GM04504 (cell line): Measurements from ENCODE around the gene CTR9.

Experiments used
- DNase-seq: peaks from one replicate; pipeline ENCODE4 v3.0.0-alpha.2; 2012; ENCODE audit warnings: low read depth

Gene CTR9

DNA sequence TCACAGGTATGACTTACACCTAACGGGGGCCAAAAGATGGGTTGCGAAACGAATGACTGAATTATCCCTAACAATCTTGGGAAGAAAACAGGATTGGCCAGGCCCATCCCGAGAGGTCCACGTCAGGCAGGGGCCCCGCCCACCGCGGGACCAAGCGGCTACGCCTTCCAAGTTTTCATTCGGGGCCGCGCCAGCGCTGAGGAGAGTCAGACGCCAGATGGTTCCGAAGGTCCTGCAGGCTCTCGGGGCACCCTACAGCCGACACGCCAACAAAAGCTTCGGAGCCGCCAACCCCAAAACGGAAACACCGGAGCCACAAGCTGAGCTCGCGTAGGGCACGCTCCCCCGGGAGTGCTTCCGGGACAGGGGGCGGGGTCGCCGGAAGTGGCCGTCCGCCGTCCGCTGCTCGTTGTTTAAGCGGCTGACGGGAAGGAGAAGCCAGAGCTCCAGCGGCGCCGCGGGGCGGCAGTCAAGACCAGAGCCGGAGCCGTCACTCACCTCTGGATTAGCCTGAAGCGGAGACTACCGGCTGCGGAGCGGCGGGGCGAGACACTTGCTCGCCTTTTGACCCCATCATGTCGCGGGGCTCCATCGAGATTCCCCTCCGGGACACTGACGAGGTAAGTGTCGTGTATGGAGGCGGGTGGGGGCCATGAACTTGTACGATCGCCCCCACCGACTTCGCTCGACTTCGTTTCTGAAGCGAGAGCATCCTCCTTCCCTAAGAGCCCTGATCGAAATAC lies at the start of gene CTR9:
CTR9 (plus strand) TSS at position 409 of the 743 bp plus-strand sequence; CDS start at position 576, 167 bp downstream.
- DNase-seq, result peak; percentile 79

DNA sequence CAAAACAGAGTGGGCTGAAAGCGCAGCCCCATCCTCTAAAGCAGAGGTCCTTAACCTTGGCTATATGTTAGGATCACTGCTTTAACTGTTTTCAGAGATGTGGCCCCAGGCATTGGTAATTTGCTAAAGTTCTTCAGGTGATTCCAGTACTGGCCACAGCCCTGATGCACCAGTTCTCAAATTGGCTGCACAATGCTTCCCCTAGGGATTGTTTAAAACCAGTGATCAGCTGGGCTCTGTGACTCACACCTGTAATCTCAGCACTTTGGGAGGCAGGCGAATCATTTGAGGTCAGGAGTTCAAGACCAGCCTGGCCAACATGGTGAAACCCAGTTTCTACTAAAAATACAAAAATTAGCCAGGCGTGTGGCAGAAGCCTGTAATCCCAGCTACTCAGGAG lies 49.1 kb upstream of the CTR9 start:
- DNase-seq, result no peak

DNA sequence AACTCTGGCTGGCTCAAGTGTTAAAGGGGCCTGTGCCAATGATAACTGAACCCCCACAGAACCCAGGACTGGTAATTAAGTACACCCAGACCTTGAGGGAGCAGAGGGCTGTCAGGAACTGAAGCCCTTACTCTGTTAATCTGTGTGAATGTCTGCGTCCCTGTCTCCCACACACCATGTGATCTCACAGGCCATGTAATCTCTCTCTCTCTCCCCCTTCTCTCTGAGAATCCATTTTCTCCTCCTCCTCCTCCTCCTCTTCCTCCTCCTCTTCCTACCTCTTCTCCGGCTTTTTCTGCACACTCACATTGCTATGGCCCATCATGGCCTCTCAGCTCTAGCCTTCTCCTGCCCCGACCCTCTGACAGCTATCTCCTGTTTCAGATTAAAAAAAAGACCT lies 42.9 kb upstream of the CTR9 start:
- no peak for DNase-seq

DNA sequence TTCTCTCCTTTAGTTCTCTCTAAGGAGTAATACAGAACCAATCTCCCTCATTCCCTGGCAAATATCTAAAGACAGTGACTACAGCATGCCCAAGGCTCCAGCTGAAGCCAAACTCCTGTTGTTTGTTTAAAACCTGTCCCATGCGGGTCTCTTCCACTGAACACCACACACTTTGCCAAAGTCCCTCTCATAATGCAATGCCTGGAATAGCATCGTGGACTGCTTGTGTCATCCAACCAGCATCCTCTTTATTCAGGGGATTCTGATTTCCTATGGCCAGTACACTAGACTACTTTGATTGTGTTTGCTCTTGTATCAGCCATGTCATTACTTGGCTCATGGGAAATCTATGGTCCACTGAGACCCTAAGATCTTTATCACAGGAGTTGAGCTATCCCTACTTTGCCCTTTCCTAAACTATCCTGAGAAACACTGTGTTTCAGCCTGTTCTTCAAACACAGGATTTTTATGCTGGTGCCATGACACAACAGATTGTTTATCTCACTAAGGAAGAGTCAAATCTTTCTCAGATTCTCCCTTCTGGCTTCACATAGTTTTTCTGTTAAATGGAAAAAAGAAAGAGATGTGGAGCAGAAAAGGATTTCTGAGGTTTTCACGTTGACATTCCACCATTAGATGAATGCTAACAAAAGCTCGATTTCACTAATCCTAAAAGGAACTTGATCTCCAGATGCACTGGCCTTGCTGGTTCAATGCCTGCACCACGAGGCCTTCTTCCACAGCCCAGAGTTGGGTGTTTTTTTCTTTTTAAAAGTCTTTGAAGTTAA lies 41.6 kb upstream of the CTR9 start:
- no peak for DNase-seq

DNA sequence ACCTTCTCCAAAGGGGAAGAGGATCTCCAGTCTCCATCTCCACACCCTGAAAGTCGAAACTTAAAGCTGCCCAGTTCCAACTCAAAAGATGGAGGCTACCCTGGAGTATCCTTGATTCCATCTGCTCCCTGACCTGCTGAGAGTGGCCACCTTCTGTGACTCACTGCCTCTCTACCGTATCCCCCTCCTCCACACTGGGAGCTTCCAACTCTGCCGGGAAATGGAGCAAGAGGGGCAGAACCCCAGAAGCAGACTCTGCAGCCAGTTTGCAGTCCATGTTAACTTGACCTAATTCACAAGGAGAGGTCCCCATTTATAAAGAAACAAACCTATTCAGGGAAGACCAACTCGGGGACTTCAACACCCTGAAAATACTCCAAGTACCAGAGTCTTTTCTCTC lies 35.5 kb upstream of the CTR9 start:
- DNase-seq, result no peak

DNA sequence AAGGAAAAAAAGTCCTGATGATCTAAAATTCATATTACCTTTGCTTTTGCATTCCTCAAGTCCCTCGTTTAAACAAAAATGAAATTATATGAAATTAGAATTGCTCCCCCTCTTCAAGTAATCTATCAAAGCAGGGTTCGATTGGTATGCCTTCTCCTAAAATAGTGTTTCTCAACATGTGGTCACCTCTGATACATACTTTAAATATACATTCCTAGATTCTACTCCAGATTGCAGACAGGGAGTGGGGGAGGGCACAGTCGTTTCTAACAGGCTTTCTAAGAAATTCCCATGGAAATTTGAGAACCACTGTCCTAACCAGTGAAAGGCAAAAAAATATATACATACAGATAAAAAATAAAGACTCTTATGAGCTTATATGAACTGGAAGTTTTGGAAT lies 34.9 kb upstream of the CTR9 start:
- DNase-seq, result no peak

DNA sequence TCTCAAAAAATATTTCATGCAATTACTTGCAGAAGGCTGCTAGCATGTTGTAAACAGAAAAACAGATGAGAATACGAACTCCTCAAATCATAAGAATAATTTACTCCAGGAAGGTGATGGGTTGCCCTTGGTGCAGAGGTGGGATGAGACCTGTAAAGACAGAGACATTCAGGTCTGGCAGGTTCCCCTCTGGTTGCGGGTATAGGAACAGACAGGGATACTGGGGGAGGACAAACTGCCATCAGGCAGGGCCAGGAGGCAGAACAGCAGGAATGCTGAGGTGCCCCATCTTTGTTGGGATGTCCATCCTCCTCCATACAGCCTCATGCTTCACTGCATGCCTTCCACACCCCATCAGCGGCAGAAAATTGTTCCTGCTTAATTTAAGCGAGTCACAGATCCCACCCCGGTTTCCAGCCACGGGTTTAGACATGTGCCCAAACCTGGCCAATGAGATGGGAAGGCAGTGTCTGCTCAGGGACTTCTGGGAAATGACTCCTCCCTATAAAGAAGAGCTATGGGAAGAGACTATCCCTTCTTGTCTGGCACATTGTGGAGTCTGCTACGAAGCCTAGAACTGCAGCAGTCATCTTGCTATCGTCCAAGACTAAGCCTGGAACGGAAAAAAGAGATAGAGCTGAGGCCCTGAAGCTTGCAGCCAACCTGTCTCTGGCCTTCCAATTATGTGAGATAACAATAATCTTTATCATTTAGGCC lies 34.3 kb upstream of the CTR9 start:
- DNase-seq, result no peak

DNA sequence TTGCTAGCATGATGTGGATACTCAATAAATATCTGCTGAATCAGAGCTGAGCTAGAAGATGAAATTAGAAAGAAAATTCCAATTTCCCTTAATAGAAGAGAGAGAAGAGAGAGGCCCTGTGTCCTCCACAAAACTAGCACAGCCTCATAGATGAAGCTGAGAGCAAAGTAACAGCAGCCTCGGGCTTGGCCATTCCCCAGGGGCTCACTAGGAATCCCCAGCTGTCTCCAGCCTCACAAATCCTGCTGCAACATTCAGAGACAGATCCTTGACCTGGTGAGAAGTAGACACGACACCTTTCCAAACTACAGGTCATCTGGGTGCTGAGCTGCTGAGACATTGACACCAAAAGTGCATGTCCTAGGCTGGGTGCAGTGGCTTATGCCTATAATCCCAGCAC lies 31.4 kb upstream of the CTR9 start:
- DNase-seq, result no peak

DNA sequence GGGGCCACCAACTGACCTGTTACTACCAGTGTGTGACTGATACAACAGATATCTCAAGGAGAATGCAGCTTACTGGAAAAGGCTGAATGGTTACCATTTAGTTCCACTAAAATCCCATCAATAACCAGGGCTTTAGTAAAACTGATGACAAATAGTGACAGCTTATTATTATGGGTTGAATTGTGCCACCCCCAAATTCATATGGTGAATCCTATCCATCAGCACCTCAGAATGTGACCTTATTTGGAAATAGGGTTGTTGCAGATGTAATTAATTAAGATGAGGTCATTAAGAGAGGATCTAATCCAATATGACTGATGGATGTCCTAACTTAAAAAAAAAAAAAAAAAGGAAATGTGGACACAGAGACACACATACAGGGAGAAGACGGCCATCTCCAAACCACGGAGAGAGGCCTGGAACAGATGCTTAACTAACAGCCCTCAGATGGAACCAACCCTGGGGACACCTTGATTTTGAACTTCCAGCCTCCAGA lies 30.1 kb upstream of the CTR9 start:
- no peak for DNase-seq

DNA sequence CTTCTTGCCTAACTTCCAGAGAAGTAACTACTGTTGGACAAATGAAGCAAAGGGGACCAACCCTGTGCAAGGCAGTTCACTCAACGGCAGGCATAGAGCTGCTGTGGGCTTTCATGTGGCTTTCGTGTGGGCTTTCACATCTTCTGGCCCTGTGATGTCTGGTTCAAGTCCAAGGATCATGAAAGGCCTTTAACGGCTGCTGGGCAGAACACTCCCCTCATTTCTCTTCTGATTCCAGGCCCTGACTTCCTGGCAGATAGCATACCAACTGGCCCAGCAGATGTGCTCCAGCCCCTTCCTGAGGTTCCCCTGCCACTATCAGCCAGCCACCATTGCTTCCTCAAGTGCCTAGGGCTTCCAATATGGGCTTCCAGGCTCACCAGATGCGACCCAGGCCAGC lies 28.7 kb upstream of the CTR9 start:
- DNase-seq, result no peak

DNA sequence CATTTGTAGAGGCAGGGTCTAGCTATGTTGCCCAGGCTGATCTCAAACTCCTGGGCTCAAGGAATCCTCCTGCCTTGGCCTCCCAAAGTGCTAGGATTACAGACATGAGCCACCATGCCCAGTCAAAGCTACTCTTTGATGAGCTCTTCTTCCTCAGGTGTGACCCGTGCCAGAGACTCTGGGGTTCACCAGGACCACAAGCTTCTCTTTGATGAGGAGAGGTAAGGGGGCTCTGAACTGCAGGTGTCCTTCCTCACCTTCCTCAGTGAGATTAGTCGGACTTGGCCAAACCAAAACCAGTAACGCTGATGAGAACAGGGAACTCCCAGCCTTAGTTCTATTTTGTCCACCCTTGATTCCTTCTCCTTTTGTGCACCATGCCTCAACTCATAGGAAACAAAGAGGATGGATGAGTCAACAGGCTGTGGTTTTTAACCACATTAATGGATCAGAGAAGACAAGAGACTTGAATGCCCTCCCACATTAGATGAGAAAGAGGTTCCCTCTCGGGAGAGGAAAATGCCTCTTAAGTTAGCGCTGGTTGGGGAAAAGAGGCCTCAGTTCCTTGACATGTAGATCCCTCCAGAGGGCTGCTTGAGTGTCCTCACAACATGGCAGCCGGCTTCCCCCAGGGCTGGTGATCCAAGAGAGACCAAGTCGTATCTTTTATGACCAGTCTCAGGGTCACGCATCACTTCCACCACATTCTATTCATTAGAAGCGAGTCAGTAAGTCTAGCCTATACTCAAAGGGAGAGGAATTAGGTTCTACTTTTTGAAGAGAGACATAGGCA lies 25.7 kb upstream of the CTR9 start:
- peak; percentile 47 for DNase-seq

DNA sequence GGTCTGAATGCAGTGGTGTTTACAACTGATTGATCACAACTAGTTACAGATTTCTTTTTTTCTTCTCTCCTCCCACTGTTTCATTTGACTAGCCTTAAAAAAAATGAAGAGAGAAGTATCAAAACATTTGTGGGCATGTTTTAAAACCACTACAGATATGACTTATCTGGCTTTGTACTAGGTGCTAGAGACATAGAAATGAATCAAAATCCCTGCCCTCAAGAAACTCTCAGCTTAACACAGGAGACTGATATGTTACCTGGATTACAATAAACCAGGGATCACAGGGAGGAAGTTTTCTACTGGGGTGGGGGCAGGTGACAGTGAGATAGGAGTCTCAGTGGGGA lies 25.2 kb upstream of the CTR9 start:
- DNase-seq, result no peak

DNA sequence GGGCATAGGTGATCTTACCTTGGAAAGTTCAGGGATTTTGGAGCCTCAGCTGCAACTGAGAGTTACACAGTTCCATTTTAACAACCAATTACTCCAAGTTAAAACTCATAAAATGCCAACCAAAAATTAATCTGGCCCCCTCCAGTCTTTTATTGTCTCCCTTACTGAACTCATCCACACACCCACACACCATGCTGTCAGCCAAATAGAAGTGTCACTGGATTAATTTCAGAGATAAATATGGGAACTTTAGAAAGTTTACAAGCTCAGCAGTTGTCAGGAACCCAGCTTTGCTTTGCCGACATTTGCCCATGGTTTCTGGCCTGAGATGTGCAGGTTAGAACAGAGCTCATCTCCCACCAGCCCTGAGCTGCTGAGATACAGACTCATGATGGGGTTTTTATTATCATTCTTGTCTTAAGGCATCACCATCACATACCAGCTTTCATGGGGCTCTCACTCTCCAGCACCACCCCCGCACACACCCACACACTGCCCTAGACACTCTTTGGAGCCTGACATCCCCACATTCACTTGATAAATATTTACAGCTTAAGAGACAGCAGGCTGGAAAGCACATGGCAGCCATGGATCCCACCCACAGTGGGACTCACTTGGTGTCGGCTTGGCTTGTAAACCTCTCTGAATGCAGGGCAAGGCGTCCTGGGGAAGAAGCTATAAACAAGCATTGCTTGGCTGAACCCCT lies 23.7 kb upstream of the CTR9 start:
- peak; percentile 81 for DNase-seq

DNA sequence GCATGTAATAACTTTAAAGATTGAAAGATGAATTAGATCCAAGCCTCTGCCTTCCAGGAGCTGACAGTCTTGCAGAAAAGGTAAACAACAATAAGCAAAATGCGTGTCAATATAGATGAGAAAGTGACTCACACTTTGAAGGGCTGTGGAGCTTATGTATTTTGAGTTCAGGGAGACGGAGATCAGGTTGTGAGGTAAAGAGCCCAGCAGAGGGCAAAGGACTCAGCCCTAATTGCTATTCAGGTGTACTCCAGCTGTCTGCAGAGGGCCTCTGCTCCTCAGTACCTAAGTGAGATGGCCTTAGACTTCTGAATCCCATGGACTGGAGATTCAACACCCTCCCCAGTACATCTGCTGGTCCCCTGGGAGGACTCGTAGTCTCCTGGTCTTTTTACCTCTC lies 22.9 kb upstream of the CTR9 start:
- DNase-seq, result no peak

DNA sequence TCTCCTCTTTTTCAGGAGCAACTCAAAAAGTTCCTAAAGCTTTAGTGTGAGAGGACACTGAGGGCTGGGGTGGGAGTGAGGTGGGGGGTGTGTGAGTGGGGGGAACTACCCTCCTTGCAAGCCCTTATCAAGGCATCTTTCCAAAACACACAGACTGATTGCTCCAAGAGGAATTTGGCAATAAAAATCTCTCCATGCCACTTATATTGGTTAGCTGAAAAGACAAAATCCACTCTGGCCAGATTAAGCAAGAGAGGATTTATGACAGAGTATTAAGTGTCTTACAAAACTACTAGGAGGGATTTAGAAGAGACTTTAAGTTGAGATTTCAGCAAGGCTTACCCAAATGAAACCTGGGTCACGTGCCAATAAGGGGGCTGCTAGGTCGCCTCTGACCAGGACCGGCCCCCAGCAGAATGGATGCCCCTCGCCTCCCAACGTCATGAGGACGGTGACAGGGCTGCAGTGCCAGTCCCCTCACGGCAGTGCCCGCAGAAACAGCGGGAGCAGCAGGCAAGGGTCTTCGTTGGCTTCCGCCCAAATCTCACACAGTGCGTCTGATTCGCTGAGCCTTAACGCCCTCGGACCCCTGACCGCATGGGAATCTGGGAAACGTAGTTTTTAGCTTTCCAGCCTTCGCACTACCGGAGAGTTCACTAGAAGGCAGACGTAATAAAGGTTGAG lies 22.1 kb upstream of the CTR9 start:
- DNase-seq, result no peak

DNA sequence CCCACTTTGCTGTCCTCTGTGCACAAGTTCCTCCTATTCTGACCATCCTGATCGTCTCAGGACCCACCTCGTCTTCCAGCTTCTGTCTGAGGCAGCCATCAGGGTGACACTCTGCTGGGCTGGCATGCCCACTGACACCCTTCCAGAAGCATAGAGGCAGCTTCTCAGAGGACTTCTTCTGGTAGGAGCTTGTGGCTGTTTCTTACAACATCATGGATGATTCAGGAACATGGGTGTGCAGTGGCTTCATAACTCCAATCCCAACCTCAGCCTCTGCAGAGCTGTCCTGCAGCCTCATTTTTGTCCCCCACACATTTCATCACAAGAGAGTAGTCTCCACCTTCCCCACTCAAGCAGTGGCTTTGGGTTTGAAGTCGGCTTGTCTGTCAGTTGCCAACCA lies 20.9 kb upstream of the CTR9 start:
- no peak for DNase-seq

DNA sequence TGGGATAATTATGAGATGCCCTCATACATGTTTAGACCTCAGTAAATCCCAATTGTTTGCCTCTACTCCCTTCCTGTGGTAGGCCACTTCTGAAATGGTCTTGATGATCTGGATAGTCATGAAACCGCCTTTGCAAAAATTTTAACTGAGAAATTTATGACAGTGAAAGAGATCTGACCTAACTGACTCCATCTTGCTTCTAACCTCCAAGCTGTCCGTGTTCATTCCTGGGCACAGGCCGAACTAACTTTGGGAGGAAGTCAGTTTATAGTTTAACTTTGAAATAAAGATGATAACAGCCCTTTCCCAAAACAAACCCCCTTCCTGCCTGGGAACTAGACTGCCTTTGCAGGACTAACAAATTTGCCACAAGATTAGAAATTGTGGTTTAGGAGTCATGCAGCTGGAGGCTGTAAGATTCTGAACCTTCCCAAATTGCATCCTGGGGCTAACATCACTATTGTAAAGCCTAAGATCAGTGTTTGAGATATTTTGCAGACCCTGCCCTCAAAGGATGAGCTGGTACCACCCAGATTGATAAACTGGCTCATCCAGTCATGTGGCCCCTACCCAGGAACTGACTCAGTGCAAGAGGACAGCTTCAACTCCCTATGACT lies 19.9 kb upstream of the CTR9 start:
- DNase-seq, result no peak

DNA sequence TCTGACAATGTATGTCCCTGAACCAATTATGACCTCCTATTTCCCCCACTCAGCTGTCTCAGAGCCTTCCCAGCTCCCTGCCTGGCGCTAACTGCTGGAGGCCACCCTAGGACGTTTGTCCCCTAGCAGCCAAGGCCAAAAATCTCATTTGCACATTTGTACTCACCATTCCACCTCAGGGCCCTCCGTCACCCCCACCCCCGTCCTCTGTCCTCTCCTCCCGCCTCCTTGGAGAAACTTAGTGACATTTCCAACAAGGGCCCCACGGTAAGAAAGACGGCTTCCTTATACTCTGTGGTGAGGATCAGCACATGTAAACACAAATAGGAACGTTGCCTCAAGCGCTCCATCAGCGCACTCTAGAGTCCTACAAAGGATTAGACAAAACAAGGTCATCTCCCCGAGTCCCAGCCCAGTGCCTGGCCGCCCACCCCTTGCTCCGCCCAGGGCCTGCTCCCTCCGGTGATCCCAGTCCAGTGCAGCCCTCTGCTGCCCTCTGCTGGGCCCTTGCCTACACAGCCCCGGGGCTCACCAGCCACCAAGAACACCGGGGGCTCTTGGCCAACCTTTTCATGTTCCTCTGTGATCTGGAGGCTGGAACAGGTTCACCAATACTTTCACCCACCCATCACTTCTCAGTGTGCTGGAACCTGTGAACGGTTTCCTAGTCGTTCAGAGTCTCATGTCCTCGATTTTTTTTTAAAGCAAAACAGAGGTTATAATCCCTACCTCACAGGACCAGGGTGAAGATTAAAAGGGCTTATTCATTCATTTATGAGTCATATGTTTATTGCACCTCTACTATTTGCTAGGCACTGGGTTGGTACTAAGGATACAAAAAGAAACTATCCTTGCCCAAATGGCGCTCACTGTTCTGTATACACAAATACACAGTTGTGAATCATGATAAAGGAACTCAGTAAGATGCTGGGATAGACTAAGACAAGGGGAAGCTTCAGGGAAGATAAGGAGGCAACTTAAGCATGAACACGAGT lies 15.3 kb upstream of the CTR9 start:
- peak; percentile 93 for DNase-seq
